SJCRH30 (cell line): ENCODE data around the gene EPS15. TPM values are rescaled to one million over a fixed set of nuclear protein-coding genes. Genes with fewer than 3 reads are reported as not detected.

ENCODE experiments used
- DNase-seq, 2 experiments: peaks; one replicate each; pipeline ENCODE4 v3.0.0-alpha.2; 2015 to 2020
- H3K27ac ChIP-seq: fragments of 250-450 bp; sonication (Bioruptor Pico); 2 replicates; pipeline ENCODE4 v1.5.1; 2020; ENCODE audit warnings: mild to moderate bottlenecking, moderate library complexity
- H3K27me3 ChIP-seq: fragments of 250-450 bp; sonication (Bioruptor Pico); 2 replicates; pipeline ENCODE4 v1.5.1; 2020; ENCODE audit warnings: mild to moderate bottlenecking, moderate library complexity
- H3K36me3 ChIP-seq: fragments of 250-450 bp; sonication (Bioruptor Pico); 2 replicates; pipeline ENCODE4 v1.5.1; 2020; ENCODE audit warnings: mild to moderate bottlenecking, moderate library complexity
- H3K4me1 ChIP-seq: fragments of 250-450 bp; sonication (Bioruptor Pico); 2 replicates; pipeline ENCODE4 v1.5.1; 2020; ENCODE audit warnings: mild to moderate bottlenecking, moderate library complexity
- H3K4me3 ChIP-seq: fragments of 250-450 bp; sonication (Bioruptor Pico); 2 replicates; pipeline ENCODE4 v1.5.1; 2020; ENCODE audit warnings: mild to moderate bottlenecking, moderate library complexity
- H3K9me3 ChIP-seq: fragments of 250-450 bp; sonication (Bioruptor Pico); replicated peaks from 2 replicates; pipeline ENCODE4 v1.5.1; 2020; ENCODE audit warnings: mild to moderate bottlenecking, moderate library complexity
- total RNA-seq: library from RNA; depleted of rRNA; stranded (reverse); fragments of >200 nt; shearing (Covaris generic); gene quantifications from 2 replicates; pipeline ENCODE4 v1.2.3, GENCODE V29; 2014; rRNA removed

Gene EPS15
- total RNA-seq, 1 experiment from 2014 or later = 34.7 TPM

DNA sequence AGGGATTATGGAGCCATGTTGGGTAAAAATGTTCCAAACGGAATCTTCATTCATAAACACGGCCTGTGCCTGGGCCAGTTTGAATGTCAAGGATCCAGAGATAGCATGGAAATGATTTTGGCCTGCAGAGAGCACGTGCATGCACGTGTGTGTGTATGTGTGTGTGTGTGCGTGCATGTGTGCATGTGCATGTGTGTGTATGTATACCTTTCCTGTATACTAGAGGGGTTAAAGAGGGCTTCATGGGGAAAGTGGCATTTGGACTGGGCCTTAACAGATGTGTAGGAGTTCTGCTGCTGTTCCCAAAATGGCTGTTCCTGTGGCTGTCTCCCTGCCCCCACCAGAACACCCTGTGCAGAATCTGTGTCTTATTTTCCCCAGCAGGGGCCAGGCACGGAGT, 210.4 kb downstream of the EPS15 start:
- DNase-seq = no peak
- Histone ChIP-seq H3K36me3 (no peaks in the 10 kb centered on the region), H3K27me3 (no peaks in the 10 kb centered on the region), H3K9me3 (no peaks in the 10 kb centered on the region), H3K4me1 (no peaks in the 10 kb centered on the region), H3K27ac (no peak overlapping the region), H3K4me3 (no peak overlapping the region)

- no peaks in the 10 kb centered on the region for H3K36me3 ChIP-seq
- no peak overlapping the region for H3K27ac ChIP-seq
- no peak overlapping the region for H3K4me3 ChIP-seq
- H3K27me3 ChIP-seq = no peaks in the 10 kb centered on the region
- DNase-seq = no peak
- peaks cover 6% of the 10 kb centered on the region; the same call in 1 of the 2 replicates for H3K4me1 ChIP-seq
- H3K9me3 ChIP-seq = no peaks in the 10 kb centered on the region
Observed at GRCh38 chr1:51306950-51307349, 212.1 kb downstream of the EPS15 start.

DNA sequence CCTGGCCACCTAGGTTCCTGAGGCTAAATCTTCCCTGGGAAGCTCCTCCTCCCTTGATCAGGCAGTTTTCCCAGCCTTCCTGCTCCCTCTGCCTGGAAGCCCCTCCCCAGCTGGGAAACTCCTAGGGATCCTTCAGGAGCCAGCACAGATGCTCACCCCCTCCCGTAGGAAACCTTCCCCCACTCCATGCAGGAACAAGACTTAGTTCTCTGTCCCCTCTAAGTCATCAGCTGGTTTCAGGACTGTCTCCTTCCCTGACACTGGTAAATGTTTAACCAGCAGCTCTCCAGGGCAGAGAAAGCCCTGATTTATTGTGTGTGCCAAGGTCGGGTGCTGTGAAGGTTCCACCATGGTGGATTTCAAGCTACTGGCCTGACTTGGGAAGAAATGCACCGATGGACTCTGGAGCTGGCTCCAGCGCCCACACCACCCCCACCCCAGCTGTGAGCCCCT, 213.7 kb downstream of the EPS15 start:
- Histone ChIP-seq H3K4me1 (peaks cover 6% of the 10 kb centered on the region; the same call in 1 of the 2 replicates), H3K27me3 (no peaks in the 10 kb centered on the region), H3K27ac (no peak overlapping the region), H3K4me3 (no peak overlapping the region), H3K9me3 (no peaks in the 10 kb centered on the region), H3K36me3 (no peaks in the 10 kb centered on the region)
- no peak for DNase-seq

- H3K4me3 ChIP-seq = no peak overlapping the region
- H3K27me3 ChIP-seq = no peaks in the 10 kb centered on the region
- peaks cover 6% of the 10 kb centered on the region; the same call in 1 of the 2 replicates for H3K4me1 ChIP-seq
- H3K9me3 ChIP-seq = no peaks in the 10 kb centered on the region
- no peak for DNase-seq
- no peaks in the 10 kb centered on the region for H3K36me3 ChIP-seq
- no peak overlapping the region for H3K27ac ChIP-seq
Observed at GRCh38 chr1:51304360-51304759, 214.7 kb downstream of the EPS15 start.

Other genes with a start within 250 kb of the EPS15 start
- 0.14 and 0.73 TPM in 2 replicates for gene TTC39A, start 188.7 kb downstream of the EPS15 start, total RNA-seq
- 144 and 147 TPM in 2 replicates for gene OSBPL9, start 97.8 kb upstream of the EPS15 start, total RNA-seq